ENCODE measurements around the gene TASP1.

Gene TASP1

GRCh38 chr20:13588049-13588448 lies 50.7 kb downstream of the TASP1 start:
- TF ChIP-seq, protein P1, sequence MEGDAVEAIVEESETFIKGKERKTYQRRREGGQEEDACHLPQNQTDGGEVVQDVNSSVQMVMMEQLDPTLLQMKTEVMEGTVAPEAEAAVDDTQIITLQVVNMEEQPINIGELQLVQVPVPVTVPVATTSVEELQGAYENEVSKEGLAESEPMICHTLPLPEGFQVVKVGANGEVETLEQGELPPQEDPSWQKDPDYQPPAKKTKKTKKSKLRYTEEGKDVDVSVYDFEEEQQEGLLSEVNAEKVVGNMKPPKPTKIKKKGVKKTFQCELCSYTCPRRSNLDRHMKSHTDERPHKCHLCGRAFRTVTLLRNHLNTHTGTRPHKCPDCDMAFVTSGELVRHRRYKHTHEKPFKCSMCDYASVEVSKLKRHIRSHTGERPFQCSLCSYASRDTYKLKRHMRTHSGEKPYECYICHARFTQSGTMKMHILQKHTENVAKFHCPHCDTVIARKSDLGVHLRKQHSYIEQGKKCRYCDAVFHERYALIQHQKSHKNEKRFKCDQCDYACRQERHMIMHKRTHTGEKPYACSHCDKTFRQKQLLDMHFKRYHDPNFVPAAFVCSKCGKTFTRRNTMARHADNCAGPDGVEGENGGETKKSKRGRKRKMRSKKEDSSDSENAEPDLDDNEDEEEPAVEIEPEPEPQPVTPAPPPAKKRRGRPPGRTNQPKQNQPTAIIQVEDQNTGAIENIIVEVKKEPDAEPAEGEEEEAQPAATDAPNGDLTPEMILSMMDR (conservative IDR thresholded peaks at IDR 0.05; ENCODE audit: low read depth, low read length): no peak
- no peak overlapping the region for H3K4me3 ChIP-seq (ENCODE audit: low read length)
- no peak for DNase-seq (ENCODE audit: low read depth)

- DNase-seq (ENCODE audit: low read depth): no peak
- TF ChIP-seq, protein P1 (conservative IDR thresholded peaks at IDR 0.05; ENCODE audit: low read depth, low read length): no peak
- H3K4me3 ChIP-seq (ENCODE audit: low read length): no peak overlapping the region
Measured at GRCh38 chr20:13587370-13587769, 51.4 kb downstream of the TASP1 start.

- no peak for DNase-seq (ENCODE audit: low read depth)
- no peak overlapping the region for H3K4me3 ChIP-seq (ENCODE audit: low read length)
- TF ChIP-seq, protein P1 (conservative IDR thresholded peaks at IDR 0.05; ENCODE audit: low read depth, low read length): no peak
Measured at GRCh38 chr20:13586133-13586532, 52.6 kb downstream of the TASP1 start.

GRCh38 chr20:13581451-13581850 lies 57.3 kb downstream of the TASP1 start:
- no peak overlapping the region for H3K4me3 ChIP-seq (ENCODE audit: low read length)
- no peak for DNase-seq (ENCODE audit: low read depth)
- TF ChIP-seq, protein P1 (conservative IDR thresholded peaks at IDR 0.05; ENCODE audit: low read depth, low read length): no peak

- no peak overlapping the region for H3K4me3 ChIP-seq (ENCODE audit: low read length)
- DNase-seq (ENCODE audit: low read depth): no peak
- TF ChIP-seq, protein P1 (conservative IDR thresholded peaks at IDR 0.05; ENCODE audit: low read depth, low read length): no peak
Measured at GRCh38 chr20:13580707-13581106, 58.0 kb downstream of the TASP1 start.

DNA sequence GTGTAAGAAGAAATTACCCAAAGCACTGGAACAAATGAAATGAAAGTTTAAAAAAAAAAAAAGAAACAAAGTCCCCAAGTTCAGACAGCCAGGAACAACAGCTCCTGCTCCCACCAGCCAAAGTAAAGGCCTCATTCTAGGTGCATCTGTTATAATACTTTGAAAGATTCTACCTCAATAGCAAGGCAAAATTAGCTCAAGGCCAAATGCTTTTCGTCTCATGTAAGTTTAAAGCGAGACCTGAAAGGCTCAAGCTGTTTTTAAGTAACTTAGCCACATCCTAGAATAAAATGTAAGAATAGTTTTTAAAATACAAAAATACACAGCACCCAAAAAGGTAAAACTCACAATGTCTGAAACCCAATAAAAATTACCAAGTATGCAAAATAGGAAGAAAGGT lies 64.7 kb downstream of the TASP1 start:
- TF ChIP-seq, protein P1 (conservative IDR thresholded peaks at IDR 0.05; ENCODE audit: low read depth, low read length): no peak
- H3K4me3 ChIP-seq (ENCODE audit: low read length): no peak overlapping the region
- no peak for DNase-seq (ENCODE audit: low read depth)

- H3K4me3 ChIP-seq (ENCODE audit: low read length): no peak overlapping the region
- DNase-seq (ENCODE audit: low read depth): no peak
- TF ChIP-seq, protein P1 (conservative IDR thresholded peaks at IDR 0.05; ENCODE audit: low read depth, low read length): no peak
Measured at GRCh38 chr20:13571662-13572061, 67.1 kb downstream of the TASP1 start.

Measured in retinal pigment epithelial cell (primary cell).